NCI-H446 (cell line): ENCODE results near the gene GTPBP6.
"Not testable (repeated sequence)": the region's sequence is repeated elsewhere in the genome, so short reads cannot be mapped to it uniquely, and the experiment has no call there.

Experiments
- DNase-seq, 2 experiments: peaks; one replicate each; lab custom pipeline; 2025; lab: John Stamatoyannopoulos, UW

The GTPBP6 gene

GRCh38 chrX:335758-336155, 17.2 kb upstream of the GTPBP6 start:
- DNase-seq = no peak

- DNase-seq = no peak
Measured at GRCh38 chrX:334971-335757, 16.6 kb upstream of the GTPBP6 start.

- DNase-seq = no peak
Measured at GRCh38 chrX:334331-334891, 15.8 kb upstream of the GTPBP6 start.

- DNase-seq = no peak
Measured at GRCh38 chrX:333611-334311, 15.2 kb upstream of the GTPBP6 start.

GRCh38 chrX:332916-333610, 14.5 kb upstream of the GTPBP6 start:
- DNase-seq = no peak

GRCh38 chrX:332496-332860, 13.9 kb upstream of the GTPBP6 start:
- DNase-seq = no peak

- no peak for DNase-seq
Measured at GRCh38 chrX:331825-332495, 13.4 kb upstream of the GTPBP6 start.

GRCh38 chrX:331151-331824, 12.7 kb upstream of the GTPBP6 start:
- no peak for DNase-seq

- DNase-seq = no peak
Measured at GRCh38 chrX:330726-331150, 12.1 kb upstream of the GTPBP6 start.

- DNase-seq = not testable (repeated sequence)
Measured at GRCh38 chrX:330141-330725, 11.6 kb upstream of the GTPBP6 start.

GRCh38 chrX:329291-329910, 10.8 kb upstream of the GTPBP6 start:
- DNase-seq = no peak

GRCh38 chrX:327660-328126, 9.1 kb upstream of the GTPBP6 start:
- no peak for DNase-seq

- DNase-seq = not testable (repeated sequence)
Measured at GRCh38 chrX:324664-325063, 6.1 kb upstream of the GTPBP6 start.

- DNase-seq = no peak
Measured at GRCh38 chrX:323721-324628, 5.4 kb upstream of the GTPBP6 start.

GRCh38 chrX:320126-320783, 1.7 kb upstream of the GTPBP6 start:
- no peak for DNase-seq

GRCh38 chrX:319579-320125, 1.1 kb upstream of the GTPBP6 start:
- DNase-seq = no peak

GRCh38 chrX:318068-318738, 393 bp downstream of the GTPBP6 start:
- no peak for DNase-seq
